ENCODE measurements around the gene ZFP69B. TPM values are rescaled to one million over a fixed set of nuclear protein-coding genes. Genes with fewer than 3 reads are reported as not detected.
A peak's percentile ranks its signal among the peaks of the same experiment; 100 is the strongest.
"Not testable (repeated sequence)": the region's sequence is repeated elsewhere in the genome, so short reads cannot be mapped to it uniquely, and the experiment has no call there.

The ZFP69B gene
- total RNA-seq, 2 donors from 2014 or later: 0.98 to 1.5 TPM

DNA sequence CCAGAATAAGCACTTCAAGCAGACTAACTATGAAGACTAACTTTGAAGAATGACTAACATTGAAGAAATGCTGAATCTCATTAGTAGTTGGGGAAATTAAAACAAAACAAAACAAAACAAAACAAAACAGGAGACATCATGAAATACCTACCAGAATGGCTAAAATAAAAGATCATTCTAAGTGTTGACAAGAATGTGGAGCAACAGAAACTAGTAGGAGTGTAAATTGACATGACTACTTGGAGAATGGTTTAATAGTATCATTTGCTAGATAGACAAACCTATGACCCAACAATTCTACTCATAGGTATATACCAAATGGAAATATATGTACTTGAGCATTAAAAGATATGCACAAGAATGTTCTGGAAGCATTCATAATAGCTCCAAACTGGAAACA, 18.9 kb upstream of the ZFP69B start:
- ATAC-seq: no peak
- intact Hi-C loops (cut with DNase I, micrococcal nuclease): no loop called here
- no peak for DNase-seq

DNA sequence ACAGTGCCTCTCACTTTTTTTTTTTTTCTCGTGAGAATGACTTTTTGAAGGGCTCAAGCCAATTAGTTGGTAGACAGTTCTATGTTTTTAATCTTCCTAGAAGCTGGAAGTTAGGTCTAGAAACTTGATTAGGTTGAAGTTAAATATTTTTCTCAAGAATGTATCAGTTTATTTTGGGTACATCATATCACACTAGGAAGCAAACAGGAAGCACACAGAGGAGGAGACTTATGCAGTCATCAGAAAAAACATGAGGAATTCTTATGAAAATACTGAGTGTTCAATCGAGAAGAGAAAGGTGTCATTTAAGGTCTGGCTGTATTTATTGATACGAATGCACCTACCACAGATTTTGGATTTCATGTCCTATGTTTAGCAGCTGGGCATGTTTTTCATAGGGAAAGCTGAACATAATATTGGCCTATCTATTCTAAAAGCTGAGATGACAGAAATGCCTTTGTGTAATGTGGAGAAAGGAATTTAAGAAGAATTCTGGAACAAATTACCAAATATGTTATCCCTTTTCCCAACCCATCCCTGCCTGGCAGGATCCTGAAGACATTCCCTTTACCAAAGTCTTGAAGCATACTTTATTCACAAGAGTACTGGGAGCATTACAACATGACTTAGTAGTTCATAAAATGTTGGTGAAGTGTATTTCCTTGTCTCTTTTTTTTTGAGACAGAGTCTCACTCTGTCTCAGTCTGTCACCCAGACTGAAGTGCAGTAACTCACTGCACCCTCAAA, 17.5 kb upstream of the ZFP69B start:
- ATAC-seq (no peak), DNase-seq (no peak)
- intact Hi-C loops (cut with DNase I, micrococcal nuclease): no loop called here

DNA sequence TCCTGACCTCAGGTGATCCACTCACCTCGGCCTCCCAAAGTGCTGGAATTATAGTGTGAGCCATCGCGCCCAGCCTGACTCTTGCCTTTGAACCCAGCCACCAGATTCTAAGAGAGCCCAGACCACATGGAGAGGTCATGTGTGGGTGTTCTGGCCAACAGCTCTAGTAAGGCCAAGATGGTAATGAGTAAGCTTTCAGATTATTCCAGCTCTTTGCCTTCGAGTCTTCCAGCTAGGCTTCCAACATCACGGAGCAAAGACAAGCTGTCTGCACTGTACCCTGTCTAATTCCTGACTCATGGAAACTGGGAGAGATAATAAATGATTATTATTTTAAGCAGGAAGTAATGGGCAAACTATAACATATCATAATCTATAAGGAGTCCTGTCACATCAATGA, 14.8 kb upstream of the ZFP69B start:
- DNase-seq: no peak
- intact Hi-C loops (cut with DNase I, micrococcal nuclease): no loop called here
- ATAC-seq: no peak

DNA sequence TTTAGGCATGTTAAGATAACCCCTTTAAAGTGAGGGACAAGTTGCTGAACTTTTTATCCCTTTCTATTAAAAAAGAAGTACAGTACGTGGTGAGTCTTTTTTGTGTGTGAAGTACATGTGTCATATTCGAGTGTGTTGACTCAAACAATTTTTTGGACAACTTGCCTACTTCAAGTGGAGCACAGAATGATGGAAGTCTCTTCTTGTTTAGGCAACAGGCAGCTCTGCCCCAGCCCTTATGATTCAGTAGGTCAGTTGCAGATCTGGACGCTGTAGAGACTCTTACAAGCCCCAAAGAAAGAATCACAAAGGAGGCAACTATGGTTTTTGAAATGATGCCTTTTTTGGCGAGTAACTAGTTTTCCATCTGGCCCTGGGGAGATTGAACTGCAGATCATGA, 14.4 kb upstream of the ZFP69B start:
- intact Hi-C loops (cut with DNase I, micrococcal nuclease): no loop called here
- no peak for ATAC-seq
- DNase-seq: no peak

DNA sequence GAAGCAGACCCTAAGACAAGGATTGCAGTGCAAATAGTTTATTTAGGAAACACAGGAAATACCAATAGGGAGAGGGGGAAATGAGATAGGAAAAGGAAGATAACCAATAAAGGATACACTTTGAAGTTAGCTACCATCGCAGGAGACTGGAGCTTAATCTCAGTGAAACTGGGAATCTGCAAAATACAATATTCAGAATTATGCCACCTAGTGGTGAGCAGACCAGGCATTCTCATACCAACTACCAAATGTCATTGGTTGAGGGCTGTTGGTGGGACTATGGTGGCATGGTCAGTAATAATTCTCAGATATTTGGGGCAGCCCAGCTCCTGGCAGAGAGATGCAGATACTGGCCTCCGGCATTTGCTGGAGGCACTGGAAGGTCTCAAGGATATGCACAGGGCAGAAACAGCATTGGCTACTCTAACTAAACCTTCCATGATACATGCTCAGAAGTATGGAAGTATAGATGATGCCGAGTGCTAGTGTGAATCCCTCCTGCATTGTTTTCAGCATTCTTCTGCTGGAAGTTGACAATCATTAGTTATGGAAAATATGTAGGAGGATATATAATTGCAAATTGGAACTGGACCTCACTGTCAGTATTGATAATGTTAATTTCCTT, 11.8 kb upstream of the ZFP69B start:
- intact Hi-C loops (cut with DNase I, micrococcal nuclease): no loop called here
- ATAC-seq (no peak), DNase-seq (no peak)

DNA sequence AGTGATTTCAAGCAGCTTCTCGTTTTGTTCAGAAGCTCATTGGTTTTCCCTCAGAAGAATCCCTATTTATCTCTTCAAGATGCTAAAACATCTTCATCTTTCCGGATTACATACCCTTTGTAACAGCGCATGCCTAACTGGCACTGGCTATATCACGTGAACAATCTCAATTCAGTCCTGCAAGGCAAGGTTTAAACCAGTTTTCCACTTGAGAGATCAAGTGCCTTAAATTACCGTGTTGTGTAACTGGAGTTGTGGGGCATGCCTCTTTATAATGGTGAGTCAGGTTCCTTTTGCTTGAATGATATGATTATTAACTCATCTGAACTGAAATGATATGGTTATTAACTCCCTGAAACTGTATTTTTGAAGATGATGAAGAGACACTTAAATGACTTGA, 11.0 kb upstream of the ZFP69B start:
- intact Hi-C loops (cut with DNase I, micrococcal nuclease): no loop called here
- DNase-seq: no peak
- no peak for ATAC-seq

DNA sequence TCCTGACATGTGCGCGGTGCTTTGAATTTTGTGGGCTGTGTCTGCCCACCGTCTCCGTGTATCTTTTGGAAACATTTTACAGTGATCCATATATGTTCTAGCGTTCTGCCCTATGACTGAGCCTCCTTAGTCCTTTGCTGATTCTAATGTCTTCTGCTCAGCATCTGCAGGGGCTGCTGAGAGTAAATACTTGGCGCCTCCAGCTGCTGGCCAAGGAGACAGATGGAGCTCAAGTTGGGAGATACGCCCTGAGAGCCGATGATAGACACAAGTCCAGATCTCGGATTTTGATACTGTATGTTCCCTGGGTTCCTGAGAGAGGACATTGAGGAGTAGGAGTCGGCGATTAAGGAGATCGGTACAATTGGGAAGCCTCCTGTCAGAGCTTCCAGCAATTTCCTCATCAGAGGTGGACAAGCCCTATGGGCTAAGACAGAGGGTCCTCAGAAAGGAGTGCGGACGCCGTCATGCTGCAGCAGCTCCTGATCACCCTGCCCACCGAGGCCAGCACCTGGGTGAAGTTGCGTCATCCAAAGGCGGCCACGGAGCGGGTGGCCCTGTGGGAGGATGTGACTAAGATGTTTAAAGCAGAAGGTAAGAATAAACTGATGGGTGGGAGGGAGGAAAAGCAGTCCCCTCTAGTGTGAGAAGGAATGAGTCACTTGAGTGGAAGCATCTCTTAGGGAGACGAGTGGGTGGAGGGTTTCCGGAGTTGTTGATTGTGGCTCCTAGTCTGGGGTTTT, 390 bp downstream of the ZFP69B start:
- intact Hi-C loops (cut with DNase I, micrococcal nuclease): no loop called here
- peak; percentile 27 for ATAC-seq
- peak; percentile 23 to 27 for DNase-seq

DNA sequence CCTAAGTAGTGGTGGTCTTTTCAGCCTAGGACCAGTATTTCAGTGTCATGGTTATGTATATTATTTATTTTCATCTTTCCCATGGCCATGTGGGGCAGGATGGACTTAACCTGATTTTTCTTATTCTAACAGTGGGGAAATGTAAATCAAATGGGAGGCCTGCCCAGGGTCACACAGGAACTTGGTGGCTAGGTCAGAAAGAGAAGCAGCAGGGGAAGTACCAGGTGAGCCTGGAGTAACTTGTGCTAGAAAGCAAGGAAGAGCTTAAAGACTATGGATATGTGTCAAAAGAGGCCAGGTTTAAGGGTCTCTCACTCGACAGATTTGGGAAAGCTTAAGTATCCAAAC, 936 bp downstream of the ZFP69B start:
- ATAC-seq (no peak), DNase-seq (no peak)
- intact Hi-C loops (cut with DNase I, micrococcal nuclease): no loop called here

DNA sequence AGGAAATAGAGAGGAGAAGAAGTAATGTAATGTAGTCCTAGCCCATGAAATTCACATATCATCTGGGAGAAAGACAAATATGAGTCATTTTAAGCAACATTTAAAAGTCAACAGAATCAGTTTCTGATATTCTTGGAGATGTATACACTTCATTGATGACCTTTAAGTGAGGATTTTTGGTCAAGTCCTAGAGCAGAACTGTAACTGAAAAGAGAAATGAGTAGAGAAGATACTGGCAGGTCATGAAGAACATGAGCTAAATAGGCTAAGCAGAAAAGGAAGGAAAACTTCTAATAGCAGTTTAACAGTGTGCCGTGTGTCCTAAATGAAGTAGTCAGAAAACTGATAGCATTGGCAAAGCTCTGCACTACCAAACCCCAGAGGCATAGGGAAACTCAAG, 4.6 kb downstream of the ZFP69B start:
- intact Hi-C loops (cut with DNase I, micrococcal nuclease): no loop called here
- DNase-seq (no peak), ATAC-seq (no peak)

DNA sequence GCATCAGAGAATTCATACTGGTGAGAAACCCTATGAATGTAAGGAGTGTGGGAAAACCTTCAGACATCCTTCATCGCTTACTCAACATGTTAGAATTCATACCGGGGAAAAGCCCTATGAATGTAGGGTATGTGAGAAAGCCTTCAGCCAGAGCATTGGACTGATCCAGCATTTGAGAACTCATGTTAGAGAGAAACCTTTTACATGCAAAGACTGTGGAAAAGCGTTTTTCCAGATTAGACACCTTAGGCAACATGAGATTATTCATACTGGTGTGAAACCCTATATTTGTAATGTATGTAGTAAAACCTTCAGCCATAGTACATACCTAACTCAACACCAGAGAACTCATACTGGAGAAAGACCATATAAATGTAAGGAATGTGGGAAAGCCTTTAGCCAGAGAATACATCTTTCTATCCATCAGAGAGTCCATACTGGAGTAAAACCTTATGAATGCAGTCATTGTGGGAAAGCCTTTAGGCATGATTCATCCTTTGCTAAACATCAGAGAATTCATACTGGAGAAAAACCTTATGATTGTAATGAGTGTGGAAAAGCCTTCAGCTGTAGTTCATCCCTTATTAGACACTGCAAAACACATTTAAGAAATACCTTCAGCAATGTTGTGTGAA, 12.8 kb downstream of the ZFP69B start:
- intact Hi-C loops (cut with DNase I, micrococcal nuclease): no loop called here
- DNase-seq: no peak
- no peak for ATAC-seq

DNA sequence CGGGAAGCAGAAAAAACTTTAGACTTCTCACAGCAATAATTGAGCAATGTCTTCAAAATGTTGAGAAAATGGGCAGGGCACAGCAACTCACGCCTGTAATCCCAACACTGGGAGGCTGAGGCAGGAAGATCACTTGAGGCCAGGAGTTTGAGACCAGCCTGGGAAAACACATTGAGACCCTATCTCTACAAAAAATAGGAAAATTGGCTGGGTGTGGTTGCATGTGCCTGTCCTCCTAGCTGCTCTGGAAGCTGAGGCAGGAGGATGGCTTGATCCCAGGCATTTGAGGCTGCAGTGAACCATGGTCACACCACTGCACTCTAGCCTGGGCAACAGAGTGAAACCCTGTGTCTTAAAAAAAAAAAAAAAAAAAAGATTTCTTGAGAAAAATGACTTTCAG, 19.1 kb downstream of the ZFP69B start:
- no peak for DNase-seq
- no peak for ATAC-seq
- intact Hi-C loops (cut with DNase I, micrococcal nuclease): no loop called here

DNA sequence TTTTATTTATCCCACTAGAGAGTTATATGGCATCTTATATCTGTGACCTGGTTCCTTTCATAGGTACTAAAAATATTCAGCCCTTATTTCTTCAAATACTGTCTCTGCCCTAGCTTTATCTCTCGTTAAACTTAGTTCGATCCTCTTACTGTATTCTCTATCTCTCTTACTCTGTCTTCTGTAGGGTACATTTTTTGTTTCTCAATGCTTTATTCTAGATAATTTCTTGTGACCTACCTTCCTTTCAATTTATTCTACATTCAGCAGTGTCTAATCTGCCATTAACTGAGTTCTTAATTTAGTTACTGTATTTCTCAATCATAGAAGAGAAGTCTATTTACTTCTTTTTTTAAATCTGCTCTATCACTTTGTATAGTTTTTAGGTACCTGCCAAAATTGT, 25.0 kb downstream of the ZFP69B start:
- ATAC-seq (no peak), DNase-seq (no peak)
- intact Hi-C loops (cut with DNase I, micrococcal nuclease): no loop called here

DNA sequence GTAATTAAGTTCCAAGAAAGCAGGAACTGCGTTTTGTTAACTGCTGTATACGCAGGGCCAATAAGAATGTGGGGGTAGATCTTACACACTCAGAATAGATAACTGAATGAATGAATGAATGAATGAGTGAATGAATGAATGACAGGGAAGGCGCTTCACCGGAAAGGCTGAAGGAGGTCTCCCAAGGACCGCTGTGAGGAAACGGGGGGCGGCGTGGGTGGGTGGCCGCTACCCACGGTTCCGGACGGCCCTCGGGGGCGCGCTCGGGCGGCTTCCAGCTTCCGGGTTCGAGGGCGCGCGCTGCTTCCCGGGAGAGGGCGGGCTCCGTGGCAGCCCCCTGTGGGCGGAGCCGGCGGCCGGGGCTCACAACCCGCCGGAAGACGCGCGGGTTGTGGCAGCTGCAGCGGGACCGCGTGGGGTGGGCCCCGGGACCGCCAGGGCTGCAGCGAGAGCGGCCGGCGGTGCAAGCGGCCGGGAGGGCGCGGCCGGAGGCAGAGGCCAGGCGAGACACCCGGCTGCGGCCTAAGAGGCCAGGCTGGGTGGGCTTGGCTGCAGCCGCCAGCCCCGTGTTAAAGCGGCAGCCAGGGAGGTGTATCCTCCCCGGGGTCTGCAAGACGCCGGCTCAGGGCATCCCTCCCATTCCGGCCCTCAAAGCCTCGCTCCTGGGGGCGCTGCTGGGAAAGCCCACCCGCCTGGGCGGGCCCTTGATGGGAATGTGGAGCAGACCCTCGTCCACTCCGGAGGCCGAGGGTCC, 26.8 kb downstream of the ZFP69B start, which contains the start of gene ZFP69:
Gene ZFP69 (plus strand): TSS at position 367 of the 754 bp plus-strand sequence. CDS start 2,072 bp downstream, outside the sequence.
- DNase-seq (peak; percentile 66 to 83), ATAC-seq (peak; percentile 95)
- intact Hi-C loops (cut with DNase I, micrococcal nuclease): no loop called here

DNA sequence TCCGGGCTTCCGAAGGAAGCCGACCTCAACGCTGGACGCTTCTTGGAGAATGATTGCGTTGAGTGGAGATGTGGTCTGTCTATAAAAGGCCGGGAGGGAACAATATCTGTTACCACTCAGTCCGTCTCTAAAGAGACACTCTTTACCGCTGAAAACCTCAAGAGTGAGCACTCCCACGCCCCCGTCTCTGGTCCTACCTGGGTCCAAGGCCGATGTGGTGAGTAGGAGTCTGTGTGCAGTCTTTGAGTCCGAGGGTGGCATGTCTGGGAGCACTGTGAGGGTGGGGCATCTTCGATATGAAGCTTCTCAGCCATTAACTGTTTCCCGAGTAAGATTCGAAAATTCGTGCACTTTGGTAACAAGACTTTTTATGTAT, 27.4 kb downstream of the ZFP69B start:
- intact Hi-C loops (cut with DNase I, micrococcal nuclease): no loop called here
- ATAC-seq (peak; percentile 56), DNase-seq (peak in 1 of 2 donors; percentile 17)

DNA sequence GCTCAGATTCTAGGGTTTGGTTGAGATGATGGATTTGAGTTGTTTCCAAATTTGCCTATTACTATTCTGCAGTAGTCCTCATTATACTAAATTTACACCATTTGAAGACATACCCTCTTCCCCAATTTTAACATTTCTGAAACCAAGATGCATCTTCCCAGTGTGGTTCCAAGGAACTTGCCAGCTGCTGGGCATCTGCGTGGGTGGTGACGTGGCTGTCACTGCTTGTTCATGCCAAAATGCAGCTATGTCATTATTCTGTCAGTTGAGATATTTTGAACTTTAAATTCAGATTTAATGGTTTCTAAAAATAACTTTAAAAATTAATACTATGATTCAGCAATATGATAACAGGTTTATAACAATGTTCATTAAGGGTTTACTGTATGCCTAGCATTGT, 28.0 kb downstream of the ZFP69B start:
- intact Hi-C loops (cut with DNase I, micrococcal nuclease): no loop called here
- DNase-seq (no peak), ATAC-seq (no peak)

DNA sequence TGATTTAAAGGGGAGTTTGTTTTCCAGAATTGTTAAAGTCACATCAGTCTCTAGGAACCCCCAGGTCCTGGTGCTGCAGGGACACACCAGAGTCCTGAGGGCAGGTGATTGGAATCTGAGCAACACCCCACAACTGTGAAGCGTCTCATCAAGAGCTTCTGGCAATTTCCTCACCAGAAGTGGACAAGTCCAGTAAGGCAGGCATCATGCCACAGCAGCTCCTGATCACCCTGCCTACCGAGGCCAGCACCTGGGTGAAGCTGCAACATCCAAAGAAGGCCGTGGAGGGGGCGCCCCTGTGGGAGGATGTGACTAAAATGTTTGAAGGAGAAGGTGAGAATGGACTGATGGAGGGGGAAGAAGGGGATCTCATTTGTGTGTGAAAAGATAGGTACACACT, 28.9 kb downstream of the ZFP69B start:
- DNase-seq (no peak), ATAC-seq (no peak)
- intact Hi-C loops (cut with DNase I, micrococcal nuclease): no loop called here

DNA sequence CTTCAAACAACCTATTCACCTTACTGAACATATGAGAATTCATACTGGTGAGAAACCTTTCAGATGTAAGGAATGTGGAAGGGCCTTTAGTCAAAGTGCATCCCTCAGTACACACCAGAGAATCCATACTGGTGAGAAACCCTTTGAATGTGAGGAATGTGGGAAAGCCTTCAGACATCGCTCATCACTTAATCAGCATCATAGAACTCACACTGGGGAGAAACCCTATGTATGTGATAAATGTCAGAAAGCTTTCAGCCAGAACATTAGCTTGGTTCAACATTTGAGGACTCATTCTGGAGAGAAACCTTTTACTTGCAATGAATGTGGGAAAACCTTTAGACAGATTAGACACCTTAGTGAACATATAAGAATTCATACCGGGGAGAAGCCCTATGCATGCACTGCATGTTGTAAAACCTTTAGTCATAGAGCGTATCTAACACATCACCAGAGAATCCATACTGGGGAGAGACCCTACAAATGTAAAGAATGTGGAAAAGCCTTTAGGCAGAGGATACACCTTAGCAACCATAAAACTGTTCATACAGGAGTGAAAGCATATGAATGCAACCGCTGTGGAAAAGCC, 45.1 kb downstream of the ZFP69B start:
- DNase-seq (no peak), ATAC-seq (no peak)
- intact Hi-C loops (cut with DNase I, micrococcal nuclease): no loop called here

DNA sequence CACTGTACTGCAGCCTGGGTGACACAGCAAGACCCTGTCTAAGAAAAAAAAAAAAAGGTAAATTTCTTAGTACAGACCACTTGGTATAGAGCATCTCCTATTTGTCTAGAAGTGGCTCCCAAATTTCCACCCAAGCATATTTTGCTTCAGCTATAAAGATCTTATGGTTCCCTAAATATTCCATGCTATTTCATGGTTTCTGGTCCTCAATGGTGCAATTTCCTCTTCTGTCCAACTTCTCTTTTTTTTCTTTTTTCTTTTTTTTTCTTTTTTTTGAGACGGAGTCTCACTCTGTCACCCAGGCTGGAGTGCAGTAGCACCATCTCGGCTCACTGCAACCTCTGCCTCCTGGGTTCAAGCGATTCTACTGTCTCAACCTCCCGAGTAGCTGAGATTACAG, 52.4 kb downstream of the ZFP69B start:
- ATAC-seq; intact Hi-C loops (cut with DNase I, micrococcal nuclease); DNase-seq: not testable (repeated sequence)

DNA sequence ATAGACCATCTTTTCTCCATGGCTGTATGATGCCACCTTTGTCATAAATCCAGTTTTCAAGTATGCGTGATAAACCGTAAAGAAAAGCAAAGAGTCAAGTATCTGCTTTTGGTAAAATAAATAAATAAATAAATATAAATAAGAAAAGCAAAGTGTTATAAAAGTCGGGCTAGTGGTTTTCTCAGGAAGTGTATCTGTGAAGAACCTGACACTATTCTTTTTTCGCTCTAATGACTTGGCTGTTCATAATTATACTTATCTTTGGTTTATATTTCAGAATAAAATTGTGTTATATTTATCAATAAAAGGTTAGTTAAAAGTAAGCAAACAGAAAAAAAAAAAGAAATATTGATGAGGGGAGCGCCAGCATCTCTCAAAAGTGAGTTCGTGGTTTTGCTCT, 57.7 kb downstream of the ZFP69B start:
- no peak for DNase-seq
- ATAC-seq: no peak
- intact Hi-C loops (cut with DNase I, micrococcal nuclease): no loop called here
